Retinal pigment epithelial cell (primary cell): Measurements from ENCODE around the gene SAPCD1.

Experiments used
- DNase-seq: peaks from one replicate; pipeline ENCODE4 v3.0.0-alpha.2; 2010; ENCODE audit warnings: low read depth
- H3K4me3 ChIP-seq: 2 replicates; pipeline ENCODE4 v1.5.1; 2011; ENCODE audit warnings: mild to moderate bottlenecking, low read length, control low read depth, moderate library complexity
- TF ChIP-seq, protein P1 (sequence below): conservative IDR thresholded peaks from 2 replicates; pipeline ENCODE4 v1.5.1; 2011; ENCODE audit warnings: low read depth, low read length, control low read depth, inconsistent platforms

Gene SAPCD1

GRCh38 chr6:31761343-31761742 lies 1.1 kb upstream of the SAPCD1 start:
- TF ChIP-seq, protein P1, sequence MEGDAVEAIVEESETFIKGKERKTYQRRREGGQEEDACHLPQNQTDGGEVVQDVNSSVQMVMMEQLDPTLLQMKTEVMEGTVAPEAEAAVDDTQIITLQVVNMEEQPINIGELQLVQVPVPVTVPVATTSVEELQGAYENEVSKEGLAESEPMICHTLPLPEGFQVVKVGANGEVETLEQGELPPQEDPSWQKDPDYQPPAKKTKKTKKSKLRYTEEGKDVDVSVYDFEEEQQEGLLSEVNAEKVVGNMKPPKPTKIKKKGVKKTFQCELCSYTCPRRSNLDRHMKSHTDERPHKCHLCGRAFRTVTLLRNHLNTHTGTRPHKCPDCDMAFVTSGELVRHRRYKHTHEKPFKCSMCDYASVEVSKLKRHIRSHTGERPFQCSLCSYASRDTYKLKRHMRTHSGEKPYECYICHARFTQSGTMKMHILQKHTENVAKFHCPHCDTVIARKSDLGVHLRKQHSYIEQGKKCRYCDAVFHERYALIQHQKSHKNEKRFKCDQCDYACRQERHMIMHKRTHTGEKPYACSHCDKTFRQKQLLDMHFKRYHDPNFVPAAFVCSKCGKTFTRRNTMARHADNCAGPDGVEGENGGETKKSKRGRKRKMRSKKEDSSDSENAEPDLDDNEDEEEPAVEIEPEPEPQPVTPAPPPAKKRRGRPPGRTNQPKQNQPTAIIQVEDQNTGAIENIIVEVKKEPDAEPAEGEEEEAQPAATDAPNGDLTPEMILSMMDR, result no peak
- no peak for DNase-seq
- no peak overlapping the region for H3K4me3 ChIP-seq

GRCh38 chr6:31762878-31763618 lies 592 bp downstream of the SAPCD1 start:
- no peak for DNase-seq
- H3K4me3 ChIP-seq, result no peak overlapping the region
- TF ChIP-seq, protein P1, result no peak

- H3K4me3 ChIP-seq, result no peak overlapping the region
- DNase-seq, result peak; percentile 53
- TF ChIP-seq, protein P1, result no peak
Observed at GRCh38 chr6:31763619-31763940, 1.1 kb downstream of the SAPCD1 start.

- H3K4me3 ChIP-seq, result no peak overlapping the region
- DNase-seq, result no peak
- TF ChIP-seq, protein P1, result no peak
Observed at GRCh38 chr6:31764198-31764597, 1.7 kb downstream of the SAPCD1 start.

- no peak overlapping the region for H3K4me3 ChIP-seq
- TF ChIP-seq, protein P1, result no peak
- DNase-seq, result no peak
Observed at GRCh38 chr6:31765559-31765909, 3.1 kb downstream of the SAPCD1 start.

- peak overlapping the region; percentile 37 for H3K4me3 ChIP-seq
- TF ChIP-seq, protein P1, result no peak
- DNase-seq, result no peak
Observed at GRCh38 chr6:31765910-31766794, 3.7 kb downstream of the SAPCD1 start.
